Dedifferentiated amniotic fluid mesenchymal stem cell (primary cell): Measurements from ENCODE around the gene RHBDD1.

Experiments
- DNase-seq: peaks from one replicate; pipeline ENCODE4 v3.0.0-alpha.2; 2016; ENCODE audit errors: extremely low spot score

Gene RHBDD1

GRCh38 chr2:226845386-226846116 lies 9.7 kb downstream of the RHBDD1 start:
- no peak for DNase-seq

GRCh38 chr2:226847090-226847489 lies 11.2 kb downstream of the RHBDD1 start:
- DNase-seq: no peak

DNA sequence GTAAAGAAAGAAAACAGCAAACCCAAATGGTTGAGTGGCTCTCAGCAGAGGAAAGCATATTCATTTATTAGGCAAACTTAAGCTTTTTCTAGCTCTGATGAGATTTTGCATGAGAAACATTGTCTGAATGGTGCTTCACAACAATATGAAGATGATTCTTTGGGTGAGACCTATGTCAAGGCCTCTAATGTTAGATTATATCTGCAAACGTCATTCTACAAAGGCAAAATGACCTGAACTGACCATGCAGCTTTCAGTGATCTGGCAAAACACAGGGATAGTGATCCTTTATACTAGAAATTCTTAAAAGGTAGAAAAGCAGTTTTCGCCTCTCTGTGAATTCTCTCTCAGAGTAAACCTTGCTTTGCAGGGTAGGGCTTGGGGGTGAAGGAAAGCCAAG lies 11.7 kb downstream of the RHBDD1 start:
- no peak for DNase-seq

- DNase-seq: no peak
These were observed 13.5 kb downstream of the RHBDD1 start for GRCh38 chr2:226849349-226849748.

DNA sequence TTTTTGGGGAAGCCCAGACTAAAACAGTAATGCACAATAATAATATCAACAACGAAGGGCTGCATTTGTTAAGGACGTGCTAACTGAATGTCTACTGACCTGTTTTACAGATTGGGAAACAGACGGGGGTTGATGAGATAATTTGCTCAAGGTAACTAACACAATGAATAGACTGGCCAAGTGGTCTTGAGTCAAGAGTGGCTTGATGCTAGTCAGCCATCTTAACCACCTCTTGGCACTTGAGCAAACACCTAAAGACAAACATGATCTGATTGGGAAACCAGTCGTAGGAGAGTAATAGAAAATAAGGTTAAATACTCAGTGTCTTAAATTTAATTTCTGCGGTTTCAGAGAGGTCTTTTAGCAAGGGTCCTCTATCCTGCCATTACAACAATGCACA lies 14.2 kb downstream of the RHBDD1 start:
- no peak for DNase-seq

DNA sequence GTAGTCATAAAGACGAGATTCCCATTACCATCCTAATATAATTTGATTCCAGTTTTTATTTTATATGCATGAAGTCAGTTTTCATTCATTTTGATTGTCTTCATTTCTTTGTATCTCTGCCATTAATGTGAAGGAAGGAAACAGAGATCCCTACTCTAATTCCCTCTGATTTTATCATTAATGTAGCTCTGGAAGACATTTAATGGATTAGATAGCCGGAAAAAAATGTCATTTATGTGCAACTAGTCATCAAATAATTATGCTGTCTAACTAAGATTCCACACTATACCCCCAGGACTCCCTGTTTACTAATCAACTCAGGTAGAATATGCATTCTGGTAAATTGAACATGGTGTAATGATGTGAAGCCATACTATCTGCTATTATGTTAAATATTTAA lies 19.9 kb downstream of the RHBDD1 start:
- DNase-seq: no peak

- no peak for DNase-seq
These were observed 24.2 kb downstream of the RHBDD1 start for GRCh38 chr2:226860087-226860486.

GRCh38 chr2:226862623-226863022 lies 26.8 kb downstream of the RHBDD1 start:
- no peak for DNase-seq

GRCh38 chr2:226865273-226865672 lies 29.4 kb downstream of the RHBDD1 start:
- DNase-seq: no peak

GRCh38 chr2:226865710-226866109 lies 29.9 kb downstream of the RHBDD1 start:
- no peak for DNase-seq

GRCh38 chr2:226868331-226869162 lies 32.7 kb downstream of the RHBDD1 start:
- DNase-seq: no peak

DNA sequence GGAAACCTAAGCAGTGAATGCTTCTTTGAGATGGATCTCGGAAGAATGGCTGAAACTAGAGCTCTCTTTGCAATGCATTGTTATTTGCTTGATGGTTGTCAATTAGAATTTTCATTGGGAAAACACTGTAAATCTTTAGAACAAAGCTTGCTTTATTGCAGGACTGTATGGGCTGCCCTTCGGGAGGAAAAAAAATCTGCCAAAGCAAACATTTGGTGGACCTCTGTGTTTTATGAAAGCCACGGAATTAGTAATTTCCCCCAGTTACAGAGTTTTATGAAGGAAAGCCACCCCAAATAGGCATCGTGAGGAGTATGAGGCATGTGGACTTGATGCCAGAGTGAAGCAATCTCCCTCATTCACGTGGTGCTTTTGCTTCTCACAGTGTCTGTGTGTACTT lies 33.5 kb downstream of the RHBDD1 start:
- DNase-seq: no peak

GRCh38 chr2:226873051-226873620 lies 37.3 kb downstream of the RHBDD1 start:
- no peak for DNase-seq

GRCh38 chr2:226873826-226874225 lies 38.0 kb downstream of the RHBDD1 start:
- DNase-seq: no peak

- DNase-seq: no peak
These were observed 38.9 kb downstream of the RHBDD1 start for GRCh38 chr2:226874749-226875148.

GRCh38 chr2:226875438-226876225 lies 39.8 kb downstream of the RHBDD1 start:
- DNase-seq: no peak

DNA sequence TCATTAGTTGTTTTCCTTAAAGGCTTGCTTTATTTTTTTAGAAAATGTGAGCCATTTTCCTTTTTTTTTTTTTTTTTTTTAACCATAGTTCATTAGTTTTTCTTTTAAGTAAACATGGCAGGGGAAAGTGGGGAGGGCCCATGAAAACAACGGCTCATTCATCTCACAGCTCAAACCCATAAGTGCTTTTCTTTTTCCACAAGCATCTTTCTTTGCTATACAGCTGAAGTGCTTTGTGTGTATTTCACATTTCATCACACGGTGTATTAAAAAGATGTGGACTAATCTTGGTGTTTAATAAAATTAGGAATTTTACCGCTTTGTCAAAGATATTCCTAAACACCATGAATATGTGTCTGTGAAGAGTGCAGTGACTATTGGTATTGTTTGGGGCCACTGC lies 41.6 kb downstream of the RHBDD1 start:
- no peak for DNase-seq

GRCh38 chr2:226881287-226881686 lies 45.4 kb downstream of the RHBDD1 start:
- DNase-seq: no peak

GRCh38 chr2:226882606-226883005 lies 46.8 kb downstream of the RHBDD1 start:
- DNase-seq: no peak

GRCh38 chr2:226883296-226883795 lies 47.5 kb downstream of the RHBDD1 start:
- no peak for DNase-seq

GRCh38 chr2:226884166-226884565 lies 48.3 kb downstream of the RHBDD1 start:
- no peak for DNase-seq
